Measurements from ENCODE around the gene ISY1. TPM values are rescaled to one million over a fixed set of nuclear protein-coding genes. Genes with fewer than 3 reads are reported as not detected.

Gene ISY1
- total RNA-seq, 1 experiment from 2014 or later = 43.6 TPM

DNA sequence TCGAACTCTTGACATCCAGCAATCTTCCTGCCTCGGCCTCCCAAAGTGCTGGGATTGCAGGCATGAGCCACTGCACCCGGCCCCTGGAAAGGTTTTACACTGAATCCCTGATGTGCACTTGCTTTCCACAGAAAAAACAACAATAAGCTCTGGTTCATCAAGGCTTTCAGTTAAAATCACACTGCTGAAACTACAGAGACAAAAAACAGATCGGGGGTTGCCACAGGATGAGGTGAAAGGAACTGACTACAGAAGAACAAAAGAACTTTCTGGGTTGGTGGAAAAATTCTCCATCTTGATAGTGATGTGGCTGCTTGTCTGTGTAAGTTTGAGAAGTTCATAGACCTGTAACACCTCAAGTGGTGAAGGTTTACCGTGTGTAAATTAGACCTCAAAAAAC is 42.1 kb downstream of the ISY1 start:
- H2AFZ ChIP-seq (ENCODE audit: low read depth, low read length, poor library complexity, severe bottlenecking) = no peak overlapping the region
- H3K4me1 ChIP-seq (ENCODE audit: control insufficient read depth in 1 of 2, insufficient read depth in 2 of 2, low read length in 2 of 2) = peaks cover 16 to 35% of the 10 kb centered on the region in 2 experiments
- intact Hi-C loops (cut with micrococcal nuclease) = no loop called here
- H4K20me1 ChIP-seq (ENCODE audit: insufficient read depth) = no peaks in the 10 kb centered on the region
- ChIA-PET CTCF (no interaction called here), RAD21 (ENCODE audit: low non-redundant PET in 1 of 2, low total read pairs in 2 of 2, uncharacterized antibody in 2 of 2, unreplicated experiment in 2 of 2) (no interaction called here), POLR2A (no interaction called here)
- no peak overlapping the region for H3K4me2 ChIP-seq (ENCODE audit: low read length)
- DNase-seq (ENCODE audit: low read depth, low spot score) (no peak), ATAC-seq (no peak)
- no peaks in the 10 kb centered on the region for H3K27me3 ChIP-seq (ENCODE audit: insufficient read depth, low read length)
- H3K9ac ChIP-seq (ENCODE audit: low read length) = no peak overlapping the region
- H3K36me3 ChIP-seq (ENCODE audit: control insufficient read depth in 1 of 2, insufficient read depth in 2 of 2, low read length in 2 of 2) = no peaks in the 10 kb centered on the region; a peak in 1 of 4 replicates
- TF ChIP-seq SIN3A (IDR thresholded peaks at IDR 0.05; ENCODE audit: low read depth) (no peak), RAD21 (IDR thresholded peaks at IDR 0.05; ENCODE audit: low read depth) (no peak), ELF1 (IDR thresholded peaks at IDR 0.05; ENCODE audit: borderline replicate concordance, low read depth) (no peak)
- TF ChIP-seq, protein P1, sequence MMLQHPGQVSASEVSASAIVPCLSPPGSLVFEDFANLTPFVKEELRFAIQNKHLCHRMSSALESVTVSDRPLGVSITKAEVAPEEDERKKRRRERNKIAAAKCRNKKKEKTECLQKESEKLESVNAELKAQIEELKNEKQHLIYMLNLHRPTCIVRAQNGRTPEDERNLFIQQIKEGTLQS (IDR thresholded peaks at IDR 0.05) = no peak
- TF ChIP-seq, protein P2, sequence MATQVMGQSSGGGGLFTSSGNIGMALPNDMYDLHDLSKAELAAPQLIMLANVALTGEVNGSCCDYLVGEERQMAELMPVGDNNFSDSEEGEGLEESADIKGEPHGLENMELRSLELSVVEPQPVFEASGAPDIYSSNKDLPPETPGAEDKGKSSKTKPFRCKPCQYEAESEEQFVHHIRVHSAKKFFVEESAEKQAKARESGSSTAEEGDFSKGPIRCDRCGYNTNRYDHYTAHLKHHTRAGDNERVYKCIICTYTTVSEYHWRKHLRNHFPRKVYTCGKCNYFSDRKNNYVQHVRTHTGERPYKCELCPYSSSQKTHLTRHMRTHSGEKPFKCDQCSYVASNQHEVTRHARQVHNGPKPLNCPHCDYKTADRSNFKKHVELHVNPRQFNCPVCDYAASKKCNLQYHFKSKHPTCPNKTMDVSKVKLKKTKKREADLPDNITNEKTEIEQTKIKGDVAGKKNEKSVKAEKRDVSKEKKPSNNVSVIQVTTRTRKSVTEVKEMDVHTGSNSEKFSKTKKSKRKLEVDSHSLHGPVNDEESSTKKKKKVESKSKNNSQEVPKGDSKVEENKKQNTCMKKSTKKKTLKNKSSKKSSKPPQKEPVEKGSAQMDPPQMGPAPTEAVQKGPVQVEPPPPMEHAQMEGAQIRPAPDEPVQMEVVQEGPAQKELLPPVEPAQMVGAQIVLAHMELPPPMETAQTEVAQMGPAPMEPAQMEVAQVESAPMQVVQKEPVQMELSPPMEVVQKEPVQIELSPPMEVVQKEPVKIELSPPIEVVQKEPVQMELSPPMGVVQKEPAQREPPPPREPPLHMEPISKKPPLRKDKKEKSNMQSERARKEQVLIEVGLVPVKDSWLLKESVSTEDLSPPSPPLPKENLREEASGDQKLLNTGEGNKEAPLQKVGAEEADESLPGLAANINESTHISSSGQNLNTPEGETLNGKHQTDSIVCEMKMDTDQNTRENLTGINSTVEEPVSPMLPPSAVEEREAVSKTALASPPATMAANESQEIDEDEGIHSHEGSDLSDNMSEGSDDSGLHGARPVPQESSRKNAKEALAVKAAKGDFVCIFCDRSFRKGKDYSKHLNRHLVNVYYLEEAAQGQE (IDR thresholded peaks at IDR 0.05; ENCODE audit: low read depth) = no peak
- H3K27ac ChIP-seq (ENCODE audit: low read depth, low read length) = no peak overlapping the region
- BruUV-seq (replicated peaks) = no TSS peak
- no peak overlapping the region for H3K4me3 ChIP-seq (replicated peaks in 1 of 2; ENCODE audit: low read depth in 1 of 2, low read length in 2 of 2)
- H3K9me3 ChIP-seq (ENCODE audit: control insufficient read depth in 1 of 2, insufficient read depth in 1 of 2, low read depth in 1 of 2, low read length in 2 of 2) = no peaks in the 10 kb centered on the region
- no peaks in the 10 kb centered on the region for H3K9me2 ChIP-seq (ENCODE audit: insufficient read depth)
- peaks cover 5% of the 10 kb centered on the region; the same call in 1 of the 2 replicates for H3K79me2 ChIP-seq (ENCODE audit: insufficient read depth, low read length)

DNA sequence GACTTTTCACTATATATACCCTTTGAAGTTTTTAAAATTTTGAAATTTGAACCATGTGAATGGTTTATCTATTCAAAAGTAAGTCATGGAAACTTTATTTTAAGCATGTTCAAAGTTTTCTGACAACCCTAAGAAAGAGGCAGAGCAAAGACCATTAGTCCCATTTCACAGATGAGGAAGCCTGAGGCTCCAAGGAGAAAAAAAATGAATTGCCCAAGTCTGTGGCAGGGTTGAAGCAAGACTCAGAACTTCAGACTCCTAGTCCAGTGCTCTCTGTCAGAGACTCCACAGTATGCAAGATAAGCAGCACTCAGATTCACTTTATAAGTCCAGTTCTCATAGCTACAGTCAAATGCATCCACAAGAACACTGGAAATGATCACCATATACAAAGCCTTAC is 43.7 kb downstream of the ISY1 start:
- CTCF ChIA-PET = interaction anchor here (0.7 kb wide), 1 partner anchor 129 kb away, joined by 3 read pairs; no protein-coding TSS in a partner anchor
- TF ChIP-seq, protein P3, sequence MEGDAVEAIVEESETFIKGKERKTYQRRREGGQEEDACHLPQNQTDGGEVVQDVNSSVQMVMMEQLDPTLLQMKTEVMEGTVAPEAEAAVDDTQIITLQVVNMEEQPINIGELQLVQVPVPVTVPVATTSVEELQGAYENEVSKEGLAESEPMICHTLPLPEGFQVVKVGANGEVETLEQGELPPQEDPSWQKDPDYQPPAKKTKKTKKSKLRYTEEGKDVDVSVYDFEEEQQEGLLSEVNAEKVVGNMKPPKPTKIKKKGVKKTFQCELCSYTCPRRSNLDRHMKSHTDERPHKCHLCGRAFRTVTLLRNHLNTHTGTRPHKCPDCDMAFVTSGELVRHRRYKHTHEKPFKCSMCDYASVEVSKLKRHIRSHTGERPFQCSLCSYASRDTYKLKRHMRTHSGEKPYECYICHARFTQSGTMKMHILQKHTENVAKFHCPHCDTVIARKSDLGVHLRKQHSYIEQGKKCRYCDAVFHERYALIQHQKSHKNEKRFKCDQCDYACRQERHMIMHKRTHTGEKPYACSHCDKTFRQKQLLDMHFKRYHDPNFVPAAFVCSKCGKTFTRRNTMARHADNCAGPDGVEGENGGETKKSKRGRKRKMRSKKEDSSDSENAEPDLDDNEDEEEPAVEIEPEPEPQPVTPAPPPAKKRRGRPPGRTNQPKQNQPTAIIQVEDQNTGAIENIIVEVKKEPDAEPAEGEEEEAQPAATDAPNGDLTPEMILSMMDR (IDR thresholded peaks at IDR 0.05 in 2 of 3, conservative IDR thresholded peaks at IDR 0.05 in 1 of 3; ENCODE audit: borderline replicate concordance in 1 of 3, insufficient read depth in 1 of 3, low read depth in 2 of 3, low read length in 2 of 3) = no peak
- TF ChIP-seq, protein P4, sequence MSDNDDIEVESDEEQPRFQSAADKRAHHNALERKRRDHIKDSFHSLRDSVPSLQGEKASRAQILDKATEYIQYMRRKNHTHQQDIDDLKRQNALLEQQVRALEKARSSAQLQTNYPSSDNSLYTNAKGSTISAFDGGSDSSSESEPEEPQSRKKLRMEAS (IDR thresholded peaks at IDR 0.05) = no peak
- no peak for TF ChIP-seq SIN3A (IDR thresholded peaks at IDR 0.05; ENCODE audit: low read depth)
- TF ChIP-seq RAD21 (IDR thresholded peaks at IDR 0.05; ENCODE audit: low read depth) = no peak
- no peak for TF ChIP-seq ZNF274 (IDR thresholded peaks at IDR 0.05; ENCODE audit: low read depth, low read length)
- H3K79me2 ChIP-seq (ENCODE audit: insufficient read depth, low read length) = peaks cover 5% of the 10 kb centered on the region; the same call in 1 of the 2 replicates
- H4K20me1 ChIP-seq (ENCODE audit: insufficient read depth) = no peaks in the 10 kb centered on the region
- DNase-seq (ENCODE audit: low read depth, low spot score) (no peak), ATAC-seq (no peak)
- peaks cover 10 to 19% of the 10 kb centered on the region in 2 experiments for H3K4me1 ChIP-seq (ENCODE audit: control insufficient read depth in 1 of 2, insufficient read depth in 2 of 2, low read length in 2 of 2)
- no peaks in the 10 kb centered on the region for H3K9me3 ChIP-seq (ENCODE audit: control insufficient read depth in 1 of 2, insufficient read depth in 1 of 2, low read depth in 1 of 2, low read length in 2 of 2)
- H3K4me3 ChIP-seq (replicated peaks in 1 of 2; ENCODE audit: low read depth in 1 of 2, low read length in 2 of 2) = no peak overlapping the region
- no peak overlapping the region for H3K27ac ChIP-seq (ENCODE audit: low read depth, low read length)
- intact Hi-C loops (cut with micrococcal nuclease) = no loop called here
- no peak overlapping the region for H2AFZ ChIP-seq (ENCODE audit: low read depth, low read length, poor library complexity, severe bottlenecking)
- no peaks in the 10 kb centered on the region for H3K9me2 ChIP-seq (ENCODE audit: insufficient read depth)
- no peak overlapping the region for H3K4me2 ChIP-seq (ENCODE audit: low read length)
- no TSS peak for BruUV-seq (replicated peaks)
- H3K27me3 ChIP-seq (ENCODE audit: insufficient read depth, low read length) = no peaks in the 10 kb centered on the region
- RAD21 ChIA-PET (ENCODE audit: low non-redundant PET in 1 of 2, low total read pairs in 2 of 2, uncharacterized antibody in 2 of 2, unreplicated experiment in 2 of 2) = no interaction called here
- POLR2A ChIA-PET = no interaction called here
- H3K36me3 ChIP-seq (ENCODE audit: control insufficient read depth in 1 of 2, insufficient read depth in 2 of 2, low read length in 2 of 2) = no peaks in the 10 kb centered on the region; a peak in 1 of 4 replicates
- H3K9ac ChIP-seq (ENCODE audit: low read length) = no peak overlapping the region

Measured in HCT116 (cell line).